HL-60 (cell line): ENCODE measurements around the gene HDAC9.
"Not testable (repeated sequence)": the region's sequence is repeated elsewhere in the genome, so short reads cannot be mapped to it uniquely, and the experiment has no call there.

Experiments
- DNase-seq, 2 experiments: peaks; one replicate each; pipeline ENCODE4 v3.0.0-alpha.2; 2010 to 2020; ENCODE audit warnings: low read depth in 1 of 2, low spot score in 1 of 2
- H3K27ac ChIP-seq: fragments of 250-450 bp; sonication (Bioruptor Pico); replicated peaks from 2 replicates; pipeline ENCODE4 v1.5.1; 2020; ENCODE audit warnings: mild to moderate bottlenecking, moderate library complexity
- H3K27me3 ChIP-seq: fragments of 250-450 bp; sonication (Bioruptor Pico); 2 replicates; pipeline ENCODE4 v1.5.1; 2021; ENCODE audit warnings: mild to moderate bottlenecking, moderate library complexity; ENCODE audit not compliant: insufficient read depth, poor library complexity, severe bottlenecking
- H3K4me3 ChIP-seq: replicated peaks from 2 replicates; pipeline ENCODE4 v1.5.1; 2011; ENCODE audit warnings: mild to moderate bottlenecking, control low read depth, low read length; ENCODE audit not compliant: insufficient read depth
- GABPA ChIP-seq: IDR thresholded peaks from 2 replicates; pipeline ENCODE4 v1.6.1; 2012; ENCODE audit warnings: low read depth
- POLR2AphosphoS5 ChIP-seq: IDR thresholded peaks from 2 replicates; pipeline ENCODE4 v1.6.1; 2012; ENCODE audit warnings: low read depth
- SPI1 ChIP-seq: IDR thresholded peaks from 2 replicates; pipeline ENCODE4 v1.6.1; 2012; ENCODE audit warnings: low read depth, mild to moderate bottlenecking, borderline replicate concordance
- TF ChIP-seq, protein P1 (sequence below): IDR thresholded peaks from 2 replicates; pipeline ENCODE4 v1.6.1; 2012; ENCODE audit warnings: low read depth; ENCODE audit not compliant: insufficient replicate concordance
- TF ChIP-seq, protein P2 (sequence below): IDR thresholded peaks from one replicate; pipeline ENCODE4 v1.5.1; 2011; ENCODE audit warnings: low read length, control low read depth, inconsistent platforms; ENCODE audit not compliant: insufficient read depth

Gene HDAC9

DNA sequence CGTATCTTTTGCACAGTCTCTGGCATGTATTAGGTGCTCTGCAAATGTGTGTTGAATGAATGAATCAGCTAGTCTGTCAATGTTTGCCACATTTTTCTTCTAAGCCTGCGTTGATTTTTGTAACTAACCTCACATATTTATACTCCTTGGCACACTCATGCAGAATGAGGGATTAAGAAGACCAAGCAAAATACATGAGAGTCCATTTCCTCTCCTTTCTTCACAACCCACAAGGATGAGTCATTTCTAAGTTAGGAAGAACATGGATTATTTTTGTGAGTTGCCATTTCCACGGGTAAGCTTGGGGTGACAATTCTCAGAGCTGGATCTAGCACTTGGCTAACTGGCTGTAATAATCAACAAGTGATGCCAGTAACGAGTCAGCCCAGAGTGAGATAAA, 463.1 kb downstream of the HDAC9 start:
- H3K27ac ChIP-seq = no peak overlapping the region
- DNase-seq = no peak

DNA sequence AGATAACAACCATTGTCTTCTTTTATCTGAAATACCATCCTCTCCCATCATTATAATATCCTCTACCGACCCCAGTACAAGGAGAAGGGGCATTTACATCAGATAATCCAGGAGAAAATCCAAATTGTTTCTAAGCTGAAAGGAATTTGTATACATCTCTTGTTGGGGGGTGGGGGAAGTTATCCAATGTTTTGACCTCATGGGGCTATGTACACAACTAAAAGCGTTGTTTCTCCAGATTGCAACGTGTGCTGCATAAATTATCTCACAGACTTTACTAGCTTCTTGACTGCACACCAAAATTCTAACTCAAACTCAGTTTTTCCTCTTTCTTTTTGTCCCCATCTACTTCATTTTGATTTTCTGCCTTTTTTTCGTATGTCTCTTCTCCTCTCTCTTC, 465.2 kb downstream of the HDAC9 start:
- DNase-seq = no peak
- Histone ChIP-seq H3K4me3 (no peak overlapping the region), H3K27ac (no peak overlapping the region), H3K27me3 (no peaks in the 10 kb centered on the region)
- TF ChIP-seq, protein P1, sequence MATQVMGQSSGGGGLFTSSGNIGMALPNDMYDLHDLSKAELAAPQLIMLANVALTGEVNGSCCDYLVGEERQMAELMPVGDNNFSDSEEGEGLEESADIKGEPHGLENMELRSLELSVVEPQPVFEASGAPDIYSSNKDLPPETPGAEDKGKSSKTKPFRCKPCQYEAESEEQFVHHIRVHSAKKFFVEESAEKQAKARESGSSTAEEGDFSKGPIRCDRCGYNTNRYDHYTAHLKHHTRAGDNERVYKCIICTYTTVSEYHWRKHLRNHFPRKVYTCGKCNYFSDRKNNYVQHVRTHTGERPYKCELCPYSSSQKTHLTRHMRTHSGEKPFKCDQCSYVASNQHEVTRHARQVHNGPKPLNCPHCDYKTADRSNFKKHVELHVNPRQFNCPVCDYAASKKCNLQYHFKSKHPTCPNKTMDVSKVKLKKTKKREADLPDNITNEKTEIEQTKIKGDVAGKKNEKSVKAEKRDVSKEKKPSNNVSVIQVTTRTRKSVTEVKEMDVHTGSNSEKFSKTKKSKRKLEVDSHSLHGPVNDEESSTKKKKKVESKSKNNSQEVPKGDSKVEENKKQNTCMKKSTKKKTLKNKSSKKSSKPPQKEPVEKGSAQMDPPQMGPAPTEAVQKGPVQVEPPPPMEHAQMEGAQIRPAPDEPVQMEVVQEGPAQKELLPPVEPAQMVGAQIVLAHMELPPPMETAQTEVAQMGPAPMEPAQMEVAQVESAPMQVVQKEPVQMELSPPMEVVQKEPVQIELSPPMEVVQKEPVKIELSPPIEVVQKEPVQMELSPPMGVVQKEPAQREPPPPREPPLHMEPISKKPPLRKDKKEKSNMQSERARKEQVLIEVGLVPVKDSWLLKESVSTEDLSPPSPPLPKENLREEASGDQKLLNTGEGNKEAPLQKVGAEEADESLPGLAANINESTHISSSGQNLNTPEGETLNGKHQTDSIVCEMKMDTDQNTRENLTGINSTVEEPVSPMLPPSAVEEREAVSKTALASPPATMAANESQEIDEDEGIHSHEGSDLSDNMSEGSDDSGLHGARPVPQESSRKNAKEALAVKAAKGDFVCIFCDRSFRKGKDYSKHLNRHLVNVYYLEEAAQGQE = no peak
- TF ChIP-seq GABPA = no peak

More for the DNA sequence above, 463.1 kb downstream of the HDAC9 start:
- Histone ChIP-seq H3K4me3 (no peak overlapping the region), H3K27me3 (no peaks in the 10 kb centered on the region)
- TF ChIP-seq GABPA (no peak), POLR2AphosphoS5 (no peak), SPI1 (no peak)
- TF ChIP-seq, protein P2, sequence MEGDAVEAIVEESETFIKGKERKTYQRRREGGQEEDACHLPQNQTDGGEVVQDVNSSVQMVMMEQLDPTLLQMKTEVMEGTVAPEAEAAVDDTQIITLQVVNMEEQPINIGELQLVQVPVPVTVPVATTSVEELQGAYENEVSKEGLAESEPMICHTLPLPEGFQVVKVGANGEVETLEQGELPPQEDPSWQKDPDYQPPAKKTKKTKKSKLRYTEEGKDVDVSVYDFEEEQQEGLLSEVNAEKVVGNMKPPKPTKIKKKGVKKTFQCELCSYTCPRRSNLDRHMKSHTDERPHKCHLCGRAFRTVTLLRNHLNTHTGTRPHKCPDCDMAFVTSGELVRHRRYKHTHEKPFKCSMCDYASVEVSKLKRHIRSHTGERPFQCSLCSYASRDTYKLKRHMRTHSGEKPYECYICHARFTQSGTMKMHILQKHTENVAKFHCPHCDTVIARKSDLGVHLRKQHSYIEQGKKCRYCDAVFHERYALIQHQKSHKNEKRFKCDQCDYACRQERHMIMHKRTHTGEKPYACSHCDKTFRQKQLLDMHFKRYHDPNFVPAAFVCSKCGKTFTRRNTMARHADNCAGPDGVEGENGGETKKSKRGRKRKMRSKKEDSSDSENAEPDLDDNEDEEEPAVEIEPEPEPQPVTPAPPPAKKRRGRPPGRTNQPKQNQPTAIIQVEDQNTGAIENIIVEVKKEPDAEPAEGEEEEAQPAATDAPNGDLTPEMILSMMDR = no peak
- TF ChIP-seq, protein P1 = no peak

DNA sequence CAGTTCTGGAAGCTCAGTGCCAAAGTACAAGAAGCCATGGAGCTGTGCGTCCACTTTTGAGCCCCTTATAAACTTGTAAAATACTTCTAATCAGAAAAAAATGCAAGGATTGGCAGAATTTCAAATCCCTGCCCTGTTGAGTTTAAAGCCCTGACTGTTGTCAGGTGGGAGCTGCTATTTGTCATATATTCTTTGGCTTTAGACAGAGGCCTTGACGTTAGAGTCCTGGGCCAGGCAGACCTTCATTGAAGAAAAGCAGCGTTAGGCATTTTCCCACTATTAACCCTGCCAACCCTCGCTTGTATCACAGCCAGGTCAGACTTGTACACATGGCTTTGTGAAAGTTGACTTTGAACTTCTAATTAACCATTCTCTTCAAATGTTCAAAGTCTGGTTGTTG, 466.5 kb downstream of the HDAC9 start:
- no peak overlapping the region for H3K4me3 ChIP-seq
- TF ChIP-seq GABPA = no peak
- TF ChIP-seq, protein P2 = no peak
- TF ChIP-seq POLR2AphosphoS5 = no peak
- TF ChIP-seq, protein P1 = no peak
- TF ChIP-seq SPI1 = no peak
- H3K27me3 ChIP-seq = no peaks in the 10 kb centered on the region
- no peak for DNase-seq
- H3K27ac ChIP-seq = no peak overlapping the region

DNA sequence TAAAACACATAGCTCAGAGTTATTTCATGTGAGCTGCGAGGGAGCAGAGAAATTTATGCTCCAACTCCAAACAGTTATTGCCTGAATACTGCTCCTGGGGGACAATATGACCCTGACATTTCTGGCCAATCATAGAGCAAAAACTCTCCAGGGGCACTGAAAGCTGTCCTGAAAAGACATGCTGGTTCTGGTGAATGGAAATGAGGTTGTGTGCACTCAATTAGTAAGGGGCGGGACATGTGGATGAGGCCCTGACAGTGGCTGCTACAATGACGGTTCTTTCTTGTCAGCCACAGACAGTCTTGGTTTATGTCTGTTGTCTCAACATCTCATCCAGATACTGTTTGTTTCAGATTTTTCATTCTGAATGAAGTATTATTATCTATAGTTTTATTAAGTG, 470.1 kb downstream of the HDAC9 start:
- TF ChIP-seq GABPA = no peak
- TF ChIP-seq SPI1 = no peak
- no peak for TF ChIP-seq POLR2AphosphoS5
- TF ChIP-seq, protein P1 = no peak
- TF ChIP-seq, protein P2 = no peak
- H3K4me3 ChIP-seq = no peak overlapping the region
- DNase-seq = no peak
- H3K27me3 ChIP-seq = no peaks in the 10 kb centered on the region
- H3K27ac ChIP-seq = no peak overlapping the region

DNA sequence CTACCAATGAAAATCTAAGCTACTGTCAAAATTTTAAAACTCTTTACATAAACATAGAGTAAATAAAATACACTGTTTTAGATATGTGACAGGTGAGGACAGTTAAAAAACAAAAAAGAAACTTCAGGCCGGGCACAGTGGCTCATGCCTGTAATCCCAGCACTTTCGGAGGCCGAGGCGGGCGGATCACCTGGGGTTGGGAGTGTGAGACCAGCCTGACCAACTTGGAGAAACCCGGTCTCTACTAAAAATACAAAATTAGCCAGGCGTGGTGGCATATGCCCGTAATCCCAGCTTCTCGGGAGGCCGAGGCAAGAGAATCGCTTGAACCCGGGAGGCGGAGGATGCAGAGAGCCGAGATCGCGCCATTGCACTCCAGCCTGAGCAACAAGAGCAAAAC, 472.2 kb downstream of the HDAC9 start:
- DNase-seq, H3K4me3 ChIP-seq, H3K27me3 ChIP-seq, H3K27ac ChIP-seq: not testable (repeated sequence)
